Endodermal cell (in vitro differentiated cells): ENCODE measurements around the gene RAB13. TPM values are rescaled to one million over a fixed set of nuclear protein-coding genes. Genes with fewer than 3 reads are reported as not detected.

Experiments used
- DNase-seq: peaks from one replicate; pipeline ENCODE4 v3.0.0-alpha.2; 2017
- H3K27ac ChIP-seq: 2 replicates; pipeline ENCODE4 v1.5.1; 2013; ENCODE audit warnings: mild to moderate bottlenecking, low read depth, low read length, moderate library complexity
- H3K27me3 ChIP-seq: 2 replicates; pipeline ENCODE4 v1.6.1; 2013; ENCODE audit warnings: mild to moderate bottlenecking, low read length, moderate library complexity; ENCODE audit not compliant: insufficient read depth, control insufficient read depth, poor library complexity, severe bottlenecking
- H3K36me3 ChIP-seq: 2 replicates; pipeline ENCODE4 v1.7.0; 2013; ENCODE audit warnings: mild to moderate bottlenecking, low read length, moderate library complexity; ENCODE audit not compliant: control insufficient read depth, insufficient read depth
- H3K4me1 ChIP-seq: one replicate; pipeline ENCODE4 v1.7.0; 2013; ENCODE audit warnings: low read length; ENCODE audit not compliant: control insufficient read depth, insufficient read depth
- H3K4me3 ChIP-seq: 2 replicates; pipeline ENCODE4 v1.5.1; 2013; ENCODE audit warnings: mild to moderate bottlenecking, low read length, moderate library complexity
- H3K9ac ChIP-seq: 2 replicates; pipeline ENCODE4 v1.6.1; 2013; ENCODE audit warnings: mild to moderate bottlenecking, low read length, moderate library complexity; ENCODE audit not compliant: poor library complexity, severe bottlenecking; ENCODE audit errors: extremely low read depth
- H3K9me3 ChIP-seq: 2 replicates; pipeline ENCODE4 v1.6.1; 2013; ENCODE audit warnings: mild to moderate bottlenecking, low read length, moderate library complexity; ENCODE audit not compliant: control insufficient read depth
- H3K27ac Mint-ChIP-seq: 2 replicates; pipeline ENCODE4 v1.8.0; 2020; ENCODE audit warnings: mixed read lengths
- H3K27me3 Mint-ChIP-seq: 2 replicates; pipeline ENCODE4 v1.8.0; 2021; ENCODE audit warnings: mild to moderate bottlenecking, mixed read lengths; ENCODE audit not compliant: insufficient read depth
- H3K36me3 Mint-ChIP-seq: 2 replicates; pipeline ENCODE4 v1.8.0; 2020; ENCODE audit warnings: low read depth, mixed read lengths
- H3K4me1 Mint-ChIP-seq: 2 replicates; pipeline ENCODE4 v1.8.0; 2020; ENCODE audit warnings: mixed read lengths
- H3K4me3 Mint-ChIP-seq: 2 replicates; pipeline ENCODE4 v1.8.0; 2020; ENCODE audit warnings: mild to moderate bottlenecking, moderate library complexity, mixed read lengths
- H3K9me3 Mint-ChIP-seq: 2 replicates; pipeline ENCODE4 v1.8.0; 2020; ENCODE audit warnings: mild to moderate bottlenecking, mixed read lengths
- CTCF ChIP-seq: fragments of 200-600 bp; sonication (generic); conservative IDR thresholded peaks from 2 replicates; pipeline ENCODE4 v1.5.0; 2021; ENCODE audit warnings: antibody characterized with exemption, mild to moderate bottlenecking
- WGBS, 2 experiments: methylation state at CpG; one replicate each; pipeline versions ENCODE4 v1.1.5 to v1.1.7; 2013; ENCODE audit warnings: missing lambda C conversion rate in 2 of 2, mixed read lengths in 1 of 2; ENCODE audit not compliant: insufficient coverage in 1 of 2, insufficient read length in 1 of 2; 5-methylcytosine and 5-hydroxymethylcytosine counted together
- total RNA-seq, 2 donors: library from RNA; stranded (reverse); fragmentation: NEBNext Ultra II Directional in 1 of 2; extraction: Animal tissue kit (Norgen Biotek cat#: 25700) in 1 of 2; gene quantifications; 2 replicates in 1 of 2; 3 replicates in 1 of 2; pipeline ENCODE4 v1.2.1, GENCODE V29; 2021

RAB13 gene
- total RNA-seq, 2 donors from 2014 or later: 80.3 to 97.1 TPM

GRCh38 chr1:153938996-153939395, 47.1 kb downstream of the RAB13 start:
- Histone ChIP-seq H3K9ac (no peak overlapping the region), H3K36me3 (peaks cover 50% of the 10 kb centered on the region), H3K4me3 (no peak overlapping the region), H3K4me1 (no peaks in the 10 kb centered on the region), H3K9me3 (no peaks in the 10 kb centered on the region), H3K27me3 (no peaks in the 10 kb centered on the region), H3K27ac (no peak overlapping the region)
- no peak for DNase-seq
- Mint-ChIP-seq H3K27ac (no peak overlapping the region), H3K36me3 (peaks cover 74% of the 10 kb centered on the region), H3K4me1 (no peaks in the 10 kb centered on the region), H3K27me3 (no peaks in the 10 kb centered on the region), H3K9me3 (no peaks in the 10 kb centered on the region), H3K4me3 (no peak overlapping the region)
- no peak for TF ChIP-seq CTCF
- WGBS, 2 experiments: 97 to 100% methylated on average over 3 of the region's 3 CpGs

DNA sequence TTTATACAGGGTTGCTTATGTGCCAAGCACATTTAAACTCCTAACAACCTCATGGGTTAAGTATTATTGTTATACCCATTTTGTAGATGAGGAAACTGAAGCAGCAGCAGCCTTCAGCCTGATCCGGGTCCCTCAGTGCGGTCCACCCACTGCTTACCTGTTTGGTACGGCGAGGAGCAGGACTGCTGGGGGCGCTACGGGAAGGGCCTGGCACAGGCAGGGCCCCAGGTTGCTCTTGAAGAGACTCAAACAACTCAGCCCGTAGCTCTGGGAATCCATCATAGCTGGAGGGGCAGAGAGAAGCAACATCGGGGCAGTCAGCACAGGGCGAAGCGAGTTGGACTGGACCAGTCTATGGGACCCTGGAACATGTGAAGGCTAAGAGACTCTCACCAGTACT, 48.8 kb downstream of the RAB13 start:
- Mint-ChIP-seq H3K9me3 (no peaks in the 10 kb centered on the region), H3K27me3 (no peaks in the 10 kb centered on the region), H3K27ac (no peak overlapping the region), H3K4me1 (no peaks in the 10 kb centered on the region), H3K36me3 (peaks cover 78% of the 10 kb centered on the region), H3K4me3 (no peak overlapping the region)
- Histone ChIP-seq H3K36me3 (peaks cover 51% of the 10 kb centered on the region), H3K9me3 (no peaks in the 10 kb centered on the region), H3K27me3 (no peaks in the 10 kb centered on the region), H3K9ac (no peak overlapping the region), H3K4me3 (no peak overlapping the region), H3K4me1 (no peaks in the 10 kb centered on the region), H3K27ac (no peak overlapping the region)
- WGBS, 2 experiments: 95 to 96% methylated on average over 8 to 10 of the region's 10 CpGs
- no peak for TF ChIP-seq CTCF
- DNase-seq: no peak

GRCh38 chr1:153936011-153936802, 49.9 kb downstream of the RAB13 start:
- no peaks in the 10 kb centered on the region for H3K4me1 Mint-ChIP-seq
- Histone ChIP-seq H3K36me3 (peaks cover 49% of the 10 kb centered on the region), H3K4me3 (no peak overlapping the region), H3K4me1 (no peaks in the 10 kb centered on the region), H3K27me3 (no peaks in the 10 kb centered on the region), H3K9me3 (no peaks in the 10 kb centered on the region), H3K9ac (no peak overlapping the region), H3K27ac (no peak overlapping the region)
- no peak for TF ChIP-seq CTCF
- H3K4me3 Mint-ChIP-seq: no peak overlapping the region
- peaks cover 73% of the 10 kb centered on the region for H3K36me3 Mint-ChIP-seq
- H3K9me3 Mint-ChIP-seq: no peaks in the 10 kb centered on the region
- H3K27me3 Mint-ChIP-seq: no peaks in the 10 kb centered on the region
- no peak for DNase-seq
- 97 to 98% methylated on average over 11 to 12 of the region's 12 CpGs for WGBS, 2 experiments
- H3K27ac Mint-ChIP-seq: peak overlapping the region; percentile 48
